Measurements from ENCODE around the gene IFT52.
A peak's percentile ranks its signal among the peaks of the same experiment; 100 is the strongest.

DNA sequence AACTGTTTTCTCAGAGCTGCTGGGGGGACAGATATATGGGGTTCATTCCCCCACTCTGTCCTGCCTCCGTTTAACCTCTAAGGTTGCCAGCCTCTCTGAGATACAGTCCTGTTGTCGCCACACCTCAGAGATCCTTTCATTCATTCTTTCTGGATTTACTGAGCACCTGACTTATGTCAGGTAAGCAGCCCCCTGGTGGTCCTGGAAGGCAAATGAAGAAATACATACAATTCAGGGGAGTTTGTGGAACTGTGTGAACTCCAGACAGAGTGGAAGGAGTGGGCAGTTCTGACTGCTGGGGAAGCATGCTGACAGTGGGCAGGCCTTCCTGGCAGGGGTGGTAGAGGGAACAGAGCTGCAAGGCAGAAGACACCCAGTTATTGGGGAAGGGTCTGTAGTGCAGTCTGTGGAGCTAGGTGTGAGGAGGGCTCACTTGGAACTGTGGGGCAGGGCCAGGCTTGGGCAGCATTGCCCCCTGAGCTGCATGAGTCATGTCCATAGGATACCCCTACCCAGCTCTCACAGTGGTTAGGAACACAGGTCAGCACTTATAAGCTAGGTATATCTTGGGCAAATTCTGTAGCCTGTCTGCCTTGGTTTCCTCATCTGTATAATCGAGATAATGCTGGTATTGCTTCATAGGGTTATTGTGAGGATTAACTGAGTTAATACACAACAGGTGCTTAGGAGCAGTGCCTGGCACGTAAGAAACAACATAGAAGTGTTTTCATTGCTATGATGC lies 44.7 kb upstream of the IFT52 start:
- TF ChIP-seq CTCF (conservative IDR thresholded peaks at IDR 0.05; ENCODE audit: low read length) (peak; percentile 55), EZH2phosphoT487 (IDR thresholded peaks at IDR 0.05; ENCODE audit: borderline replicate concordance, low read depth, low read length) (no peak)

All from OCI-LY7 (cell line).